ENCODE results near the gene NR3C2. TPM values are rescaled to one million over a fixed set of nuclear protein-coding genes. Genes with fewer than 3 reads are reported as not detected.

Gene NR3C2
- total and polyA plus RNA-seq, 12 donors = 1.1 to 19.8 (median 11.7) TPM

GRCh38 chr4:148243837-148244236 is 198.4 kb downstream of the NR3C2 start:
- Histone ChIP-seq H3K4me1 (replicated peaks in 1 of 2) (peaks cover 0 to 8% of the 10 kb centered on the region in 2 donors), H3K4me3 (no peak overlapping the region), H3K36me3 (replicated peaks in 1 of 2) (no peaks in the 10 kb centered on the region), H3K27ac (no peak overlapping the region), H3K9me3 (replicated peaks in 1 of 3) (no peaks in the 10 kb centered on the region), H3K27me3 (no peaks in the 10 kb centered on the region)
- TF ChIP-seq CTCF (IDR thresholded peaks at IDR 0.05) (no peak), POLR2A (IDR thresholded peaks at IDR 0.05) (no peak)
- 59 to 89% (median 84%) methylated on average over 6 of the region's 6 CpGs for WGBS, 4 donors
- DNase-seq = no peak
- intact Hi-C loops (cut with DNase I) = no loop called here

GRCh38 chr4:148240241-148240640 is 202.0 kb downstream of the NR3C2 start:
- WGBS, 4 donors = 94 to 97% (median 96%) methylated on average over 4 of the region's 4 CpGs
- H3K4me3 ChIP-seq = no peak overlapping the region
- TF ChIP-seq POLR2A (IDR thresholded peaks at IDR 0.05) = no peak
- no peak for TF ChIP-seq CTCF (IDR thresholded peaks at IDR 0.05)
- H3K27me3 ChIP-seq = no peaks in the 10 kb centered on the region
- H3K9me3 ChIP-seq (replicated peaks in 1 of 3) = no peaks in the 10 kb centered on the region
- H3K36me3 ChIP-seq (replicated peaks in 1 of 2) = no peaks in the 10 kb centered on the region
- no peak overlapping the region for H3K27ac ChIP-seq
- intact Hi-C loops (cut with DNase I) = no loop called here
- no peak for DNase-seq
- H3K4me1 ChIP-seq (replicated peaks in 1 of 2) = peaks cover 11 to 21% of the 10 kb centered on the region in 2 donors

DNA sequence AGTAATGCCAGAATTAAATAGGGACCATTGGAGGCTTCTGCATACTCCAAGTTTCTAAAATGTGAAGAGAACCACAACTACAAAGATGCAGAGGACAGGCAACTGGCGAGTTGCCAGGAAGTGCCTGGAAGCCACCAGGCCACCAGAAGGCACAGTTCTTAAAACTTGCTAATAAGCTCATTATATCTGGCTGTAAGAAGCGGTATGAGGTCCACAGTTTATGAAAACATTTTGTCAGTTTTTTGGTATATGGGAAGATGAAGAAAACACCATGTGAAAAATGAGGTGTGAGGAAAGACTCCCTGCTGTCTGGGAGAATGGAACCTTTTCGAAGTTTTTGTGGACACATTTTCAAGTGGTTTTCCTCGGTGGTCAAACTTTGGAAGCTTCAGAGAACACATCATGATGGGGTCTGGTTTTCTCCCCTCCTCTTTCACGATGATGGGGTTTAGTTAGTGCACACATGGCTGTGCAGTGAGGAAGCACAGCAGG is 202.7 kb downstream of the NR3C2 start:
- Histone ChIP-seq H3K4me1 (replicated peaks in 1 of 2) (peaks cover 11 to 21% of the 10 kb centered on the region in 2 donors), H3K4me3 (no peak overlapping the region), H3K36me3 (replicated peaks in 1 of 2) (no peaks in the 10 kb centered on the region), H3K27me3 (no peaks in the 10 kb centered on the region), H3K9me3 (replicated peaks in 1 of 3) (no peaks in the 10 kb centered on the region), H3K27ac (no peak overlapping the region)
- DNase-seq = peak in 2 of 7 donors; percentile 24 to 44
- WGBS, 4 donors = 89 to 90% (median 89%) methylated on average over 5 of the region's 5 CpGs
- intact Hi-C loops (cut with DNase I) = no loop called here
- TF ChIP-seq POLR2A (IDR thresholded peaks at IDR 0.05) (no peak), CTCF (IDR thresholded peaks at IDR 0.05) (no peak)

- H3K27ac ChIP-seq = peak overlapping the region in 3 of 5 donors; percentile 46 to 62 (median 56)
- H3K36me3 ChIP-seq (replicated peaks in 1 of 2) = no peaks in the 10 kb centered on the region
- no peaks in the 10 kb centered on the region for H3K27me3 ChIP-seq
- intact Hi-C loops (cut with DNase I) = no loop called here
- H3K9me3 ChIP-seq (replicated peaks in 1 of 3) = no peaks in the 10 kb centered on the region
- DNase-seq = no peak
- peaks cover 11 to 21% of the 10 kb centered on the region in 2 donors for H3K4me1 ChIP-seq (replicated peaks in 1 of 2)
- 82 to 94% (median 90%) methylated on average over 4 of the region's 4 CpGs for WGBS, 4 donors
- no peak overlapping the region for H3K4me3 ChIP-seq
- TF ChIP-seq POLR2A (IDR thresholded peaks at IDR 0.05) (no peak), CTCF (IDR thresholded peaks at IDR 0.05) (no peak)
Observed at GRCh38 chr4:148238811-148239493, 203.3 kb downstream of the NR3C2 start.

All from adrenal gland (tissue), 12 donors.